ENCODE data around the gene CCDC30.

CCDC30 gene

GRCh38 chr1:42698081-42698813, 235.2 kb downstream of the CCDC30 start:
- no peak for DNase-seq

GRCh38 chr1:42700006-42700405, 236.9 kb downstream of the CCDC30 start:
- DNase-seq = no peak

- DNase-seq = no peak
These were observed 240.9 kb downstream of the CCDC30 start for GRCh38 chr1:42703888-42704464.
